ENCODE data around the gene SPTBN2.
"Not testable (repeated sequence)": the region's sequence is repeated elsewhere in the genome, so short reads cannot be mapped to it uniquely, and the experiment has no call there.

Gene SPTBN2

DNA sequence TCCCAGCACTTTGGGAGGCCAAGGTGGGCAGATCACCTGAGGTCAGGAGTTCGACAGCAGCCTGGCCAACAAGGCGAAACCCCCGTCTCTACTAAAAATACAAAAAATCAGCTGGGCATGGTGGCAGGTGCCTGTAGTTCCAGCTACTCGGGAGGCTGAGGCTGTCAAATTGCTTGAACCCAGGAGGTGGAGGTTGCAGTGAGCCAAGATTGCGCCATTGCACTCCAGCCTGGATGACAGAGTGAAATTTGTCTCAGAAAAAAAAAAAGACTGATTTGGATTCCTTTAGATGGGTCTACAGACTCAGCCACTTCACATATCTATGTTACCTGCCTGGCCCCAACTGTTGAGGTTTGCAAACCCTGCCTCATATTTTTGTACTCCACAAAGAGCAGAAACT lies 4.8 kb downstream of the SPTBN2 start:
- not testable (repeated sequence) for DNase-seq (ENCODE audit: low read depth)

DNA sequence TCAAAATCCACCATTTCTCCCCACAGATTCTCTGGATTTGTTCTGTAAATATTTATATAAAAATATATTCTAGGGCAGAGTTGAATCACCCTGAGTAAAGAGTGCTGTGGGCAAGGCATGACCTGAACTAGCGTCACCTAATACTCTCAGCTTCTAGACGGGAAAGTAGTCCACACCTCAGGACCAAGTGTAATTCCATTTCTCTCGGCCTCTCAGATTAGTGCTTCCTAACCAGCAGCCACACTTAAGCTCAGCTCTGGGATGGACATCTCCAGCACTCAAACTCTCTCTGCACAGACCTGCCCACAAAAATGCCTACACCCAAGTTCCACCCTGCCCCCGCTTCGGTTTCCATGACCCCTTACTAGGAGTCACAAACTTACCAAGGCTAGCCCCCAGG lies 5.3 kb downstream of the SPTBN2 start:
- no peak for DNase-seq (ENCODE audit: low read depth)

DNA sequence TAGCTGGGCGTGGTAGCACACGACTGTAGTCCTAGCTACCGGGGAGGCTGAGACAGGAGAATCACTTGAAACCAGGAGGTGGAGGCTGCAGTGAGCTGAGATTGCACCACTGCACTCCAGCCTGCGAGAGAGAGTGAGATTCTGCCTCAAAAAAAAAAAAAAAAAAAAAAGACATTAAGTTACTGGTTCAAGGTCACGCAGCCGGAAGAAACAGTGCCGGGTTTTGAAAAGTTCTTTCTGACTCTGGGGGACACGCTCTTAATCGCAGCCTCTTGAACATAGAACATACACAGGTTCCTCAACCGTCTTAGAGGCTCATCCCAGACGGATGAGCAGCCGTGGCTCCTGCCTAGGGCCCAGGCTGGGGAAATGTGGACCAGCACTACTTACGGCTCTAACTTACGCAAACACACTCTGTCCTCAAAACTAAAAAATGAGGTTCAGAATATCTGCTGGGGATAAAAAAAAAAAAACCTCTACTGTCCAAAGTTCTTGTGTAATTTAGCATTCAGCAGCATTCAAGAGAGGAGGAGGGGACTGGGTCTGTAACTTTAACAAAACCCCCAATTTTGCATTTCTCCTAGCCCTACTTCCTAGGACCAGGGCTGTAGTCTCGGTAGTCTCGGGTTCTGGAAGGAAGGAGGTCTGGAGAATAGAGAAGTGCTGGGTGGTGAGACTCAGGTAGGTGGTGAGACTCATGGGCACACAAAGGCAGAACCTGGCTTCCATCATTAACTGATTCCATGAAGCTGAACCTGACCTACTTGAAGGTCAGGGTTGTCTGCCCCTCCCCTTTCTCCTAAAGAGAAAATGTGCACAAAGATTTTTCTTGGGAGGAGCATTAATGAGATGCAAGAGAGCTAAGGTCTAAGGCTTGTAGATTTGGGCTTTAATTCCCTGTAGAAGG lies 6.0 kb downstream of the SPTBN2 start:
- DNase-seq (ENCODE audit: low read depth) = no peak

DNA sequence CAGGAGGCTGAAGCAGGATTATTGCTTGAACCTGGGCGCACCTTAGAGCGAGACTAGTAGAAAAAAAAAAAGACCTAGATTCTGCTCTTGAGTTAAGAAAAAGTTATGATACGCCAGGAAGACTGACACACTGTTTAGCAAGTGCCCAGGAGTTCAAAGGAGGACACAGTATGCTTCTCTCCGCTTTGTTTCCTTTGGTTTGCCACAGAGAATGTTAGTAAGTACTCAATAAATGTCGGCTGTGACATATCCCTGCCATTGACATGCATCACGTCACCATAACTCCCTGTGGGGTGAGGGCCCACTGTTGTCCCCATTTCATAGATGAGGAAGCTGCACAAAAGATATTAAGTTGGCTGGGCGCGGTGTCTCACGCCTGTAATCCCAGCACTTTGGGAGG lies 7.1 kb downstream of the SPTBN2 start:
- DNase-seq (ENCODE audit: low read depth) = no peak

DNA sequence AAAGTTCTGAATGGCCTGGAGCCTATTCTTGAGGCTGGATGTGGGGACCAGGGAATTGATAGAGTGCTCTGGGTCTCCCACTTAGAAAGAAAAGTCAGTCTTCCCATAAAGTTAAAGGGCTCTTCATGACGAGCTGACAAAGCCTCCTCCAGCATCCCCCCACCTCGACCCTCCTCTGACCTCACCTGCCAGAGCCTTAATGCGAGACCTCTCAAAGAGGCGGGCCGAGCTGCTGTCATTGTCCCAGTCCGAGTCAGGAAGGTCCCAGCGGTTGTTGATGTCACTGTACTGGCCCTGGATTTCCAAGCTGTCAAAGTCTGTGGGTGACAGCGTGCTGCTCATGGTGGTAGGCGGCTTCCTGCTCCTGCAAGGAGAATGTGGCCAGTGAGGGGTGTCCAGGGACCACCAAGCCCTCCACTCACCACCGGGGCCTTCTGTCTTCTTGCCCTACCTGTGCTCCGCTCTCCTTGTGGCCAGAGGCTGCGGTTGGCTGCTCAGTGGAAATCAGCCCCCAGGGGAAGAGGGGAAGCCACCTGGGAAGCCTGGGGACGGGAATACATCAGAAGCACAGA lies 8.0 kb downstream of the SPTBN2 start:
- no peak for DNase-seq (ENCODE audit: low read depth)

DNA sequence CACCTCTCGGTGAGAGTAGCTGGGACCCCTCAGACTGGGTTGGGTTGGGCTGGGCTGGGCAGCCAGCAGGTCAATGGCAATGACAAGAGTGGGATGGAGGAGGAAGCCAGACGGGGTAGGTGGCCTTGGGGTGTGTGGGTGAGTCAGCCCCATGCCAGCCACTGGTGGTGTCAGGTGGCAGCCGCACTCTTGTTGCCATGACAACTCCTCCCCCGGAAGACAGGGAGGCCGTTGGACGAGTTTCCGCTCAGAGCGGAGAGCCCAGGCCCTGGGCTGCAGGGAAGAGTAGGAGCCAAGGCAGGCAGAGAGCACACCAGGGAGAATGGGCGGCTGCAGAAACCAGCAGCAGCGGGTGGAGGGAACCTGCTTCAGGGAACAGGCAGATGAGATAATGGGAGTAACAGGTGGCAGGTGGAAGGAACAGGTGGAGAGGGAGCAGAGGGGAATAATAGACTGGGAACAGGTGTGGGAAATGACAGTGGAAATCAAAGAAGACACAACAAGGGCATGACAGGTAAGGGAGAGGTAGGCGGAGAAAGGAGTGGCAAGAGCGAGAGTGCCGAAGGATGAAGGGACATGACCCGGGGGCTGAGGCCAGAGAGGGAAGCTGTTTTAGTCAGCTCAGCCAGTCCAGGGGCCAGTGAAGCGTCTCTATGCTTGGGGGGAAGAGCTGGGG lies 8.7 kb downstream of the SPTBN2 start:
- DNase-seq (ENCODE audit: low read depth) = peak; percentile 22

DNA sequence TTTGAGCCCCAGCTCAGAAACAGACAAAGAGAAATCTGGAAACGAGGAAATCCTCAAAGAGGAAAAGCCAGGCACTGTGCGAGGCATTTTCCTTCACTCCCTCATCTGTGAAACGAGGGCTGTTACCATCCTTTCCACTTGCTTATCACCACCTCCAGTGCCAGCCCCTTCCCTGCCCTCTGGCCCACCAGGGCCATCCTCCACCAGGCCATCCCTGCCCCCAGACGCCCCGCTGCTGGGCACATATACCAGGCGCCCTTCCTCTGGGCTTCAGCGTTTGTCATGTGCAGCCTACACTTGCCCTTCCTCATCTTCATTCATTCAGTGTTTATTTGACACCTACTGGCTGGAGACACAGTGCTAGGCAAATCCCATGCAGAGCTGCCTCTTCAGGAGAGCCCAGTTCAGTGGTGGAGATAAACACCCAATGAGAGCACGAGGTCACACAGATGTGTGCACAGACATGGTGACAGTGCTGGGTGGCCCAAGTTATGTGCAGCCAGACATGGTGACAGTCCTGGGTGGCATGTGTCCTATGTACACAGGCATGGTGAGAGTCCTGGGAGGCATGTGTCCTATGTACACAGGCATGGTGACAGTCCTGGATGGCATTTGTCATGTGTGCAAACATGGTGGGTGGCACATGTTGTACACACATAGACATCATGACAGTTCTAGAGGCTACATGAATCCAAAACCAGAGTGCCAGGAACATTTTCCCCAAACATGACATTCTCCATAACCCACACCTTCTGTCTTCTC lies 9.7 kb downstream of the SPTBN2 start:
- no peak for DNase-seq (ENCODE audit: low read depth)

DNA sequence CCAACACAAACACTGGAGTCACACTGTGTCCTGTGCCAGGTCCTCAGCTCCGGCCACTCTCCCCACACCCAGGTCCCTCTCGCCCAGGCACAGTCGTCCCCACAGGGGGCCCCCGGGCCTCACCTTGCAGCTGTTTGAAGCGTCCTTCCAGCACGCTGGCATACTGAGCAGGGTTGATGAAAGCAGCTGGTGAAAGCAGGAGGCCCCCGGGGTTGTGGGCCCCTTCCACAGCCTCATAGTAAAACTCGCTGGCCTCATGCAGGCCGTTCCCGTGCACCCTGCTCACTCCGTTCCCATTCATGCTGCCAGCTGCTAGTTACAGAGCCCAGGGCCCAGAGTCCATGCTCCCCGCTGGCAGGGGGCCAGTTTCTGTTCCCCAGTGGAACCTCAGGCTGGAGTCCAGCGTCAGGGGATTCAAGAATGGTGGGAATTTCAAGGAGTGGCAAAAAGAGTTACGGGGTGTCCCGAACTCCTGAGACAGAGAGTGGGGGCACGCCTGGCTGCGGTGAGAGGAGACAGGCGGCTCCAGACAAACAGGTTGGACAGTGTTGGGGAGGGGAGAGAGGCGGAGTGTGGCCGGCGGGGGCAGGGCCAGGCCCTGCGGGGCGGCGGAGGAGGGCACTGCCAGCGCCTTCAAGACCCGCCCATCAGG lies 10.6 kb downstream of the SPTBN2 start:
- no peak for DNase-seq (ENCODE audit: low read depth)

DNA sequence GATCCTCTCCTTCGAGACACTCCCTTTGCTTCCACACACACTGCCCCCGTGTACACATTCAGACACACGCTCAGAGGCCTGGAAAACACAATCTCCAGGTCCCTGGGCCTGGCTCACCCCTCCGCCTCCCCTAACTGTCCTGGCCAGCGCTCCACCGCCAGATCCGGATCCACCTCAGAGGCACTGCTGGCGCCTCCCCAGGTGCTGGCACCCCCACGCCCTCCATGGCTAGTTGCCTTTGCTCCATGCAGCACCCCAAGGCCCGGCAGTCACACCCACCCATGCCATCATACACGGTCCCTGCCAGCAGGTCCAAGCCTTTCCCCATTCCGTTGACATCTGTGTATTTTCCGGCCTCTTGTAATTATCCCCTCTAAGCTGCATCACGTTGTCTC lies 11.1 kb downstream of the SPTBN2 start:
- no peak for DNase-seq (ENCODE audit: low read depth)

DNA sequence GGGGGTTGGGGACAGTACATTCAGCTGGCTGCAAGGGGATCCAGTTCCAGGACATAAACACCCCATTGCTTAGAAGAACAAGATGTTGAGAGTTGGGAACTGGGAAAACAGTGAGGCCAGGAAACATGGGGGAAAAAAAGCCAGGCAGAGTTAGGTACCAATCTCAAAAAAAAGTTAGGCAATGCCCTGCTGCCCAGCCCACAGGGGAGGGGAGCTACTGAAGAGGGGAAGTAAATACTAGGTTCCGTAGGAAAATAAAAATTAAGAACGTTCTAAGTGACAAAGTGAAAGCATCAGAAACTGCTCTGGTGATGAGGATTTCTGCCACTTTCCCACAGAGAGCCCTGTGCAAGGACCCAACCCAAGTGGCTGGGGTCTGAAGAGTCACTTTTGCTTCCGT lies 12.0 kb downstream of the SPTBN2 start:
- no peak for DNase-seq (ENCODE audit: low read depth)

DNA sequence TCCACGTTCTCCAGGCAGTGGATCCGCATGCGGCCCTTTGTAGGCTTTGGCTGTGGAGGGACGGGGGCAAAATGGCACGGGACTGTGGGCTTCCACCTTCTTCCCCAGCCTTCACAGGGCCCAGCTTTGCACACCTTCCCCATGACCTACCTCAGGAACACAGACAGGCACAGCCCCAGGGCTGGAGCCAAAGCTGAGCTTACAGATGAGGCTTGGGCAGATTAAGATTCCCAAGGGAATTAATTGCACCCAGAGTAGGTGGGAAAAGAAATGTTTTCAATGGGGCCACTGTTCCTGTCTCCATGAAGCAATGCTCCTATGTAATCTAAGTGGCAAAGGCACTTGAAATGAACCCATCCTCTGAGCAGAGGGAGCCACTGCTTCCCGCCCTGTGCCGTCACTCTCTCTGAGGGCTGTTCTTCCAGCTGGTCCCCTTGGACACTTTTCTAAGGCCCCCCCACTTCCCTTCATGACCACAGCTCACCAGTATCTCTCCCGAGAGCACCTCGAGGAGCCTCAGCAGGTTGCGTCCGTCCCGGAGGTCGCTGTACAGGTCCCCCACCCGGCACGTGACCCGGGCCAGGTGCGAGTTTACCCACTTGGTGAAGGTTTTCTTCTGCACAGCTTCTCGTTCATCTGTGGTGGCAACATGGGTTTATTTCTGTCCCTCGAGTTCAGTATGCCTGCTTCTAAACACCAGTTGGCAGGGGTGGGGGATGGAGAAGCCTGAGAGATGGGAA lies 13.5 kb downstream of the SPTBN2 start:
- no peak for DNase-seq (ENCODE audit: low read depth)

DNA sequence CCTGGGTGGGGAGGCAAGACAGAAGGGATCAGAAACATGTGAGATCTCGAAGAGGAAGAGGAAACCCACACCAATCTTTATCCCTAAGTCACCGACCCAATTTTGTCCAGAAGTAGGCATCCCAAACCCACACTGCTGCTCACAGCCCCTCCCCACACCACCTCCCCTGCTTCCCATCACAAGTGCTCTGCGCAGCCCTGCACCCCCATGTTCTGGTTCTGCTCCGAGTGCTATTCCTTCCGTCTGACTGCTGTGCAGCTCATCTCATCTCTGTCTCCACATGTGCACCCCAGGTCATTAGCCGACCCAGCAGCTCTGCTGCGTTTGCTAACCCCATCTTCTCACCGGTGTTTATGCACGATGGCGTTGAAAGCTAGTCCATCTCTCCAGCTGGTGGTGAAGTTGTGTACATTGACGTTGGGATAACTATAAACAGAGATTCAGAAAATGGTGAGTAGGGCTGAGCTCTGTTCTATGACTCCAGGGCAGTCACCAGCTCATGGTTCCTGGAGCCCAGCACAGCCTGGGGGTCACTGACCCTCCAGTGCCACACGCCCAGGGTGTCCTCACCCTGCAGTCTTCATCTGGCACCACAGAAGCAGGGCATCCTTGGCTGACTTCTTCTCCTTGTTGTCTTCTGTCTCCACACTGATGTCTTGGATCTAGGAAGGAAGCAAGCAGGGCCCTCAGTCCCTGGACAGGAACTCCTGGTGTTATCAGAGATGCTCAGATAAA lies 15.1 kb downstream of the SPTBN2 start:
- no peak for DNase-seq (ENCODE audit: low read depth)

DNA sequence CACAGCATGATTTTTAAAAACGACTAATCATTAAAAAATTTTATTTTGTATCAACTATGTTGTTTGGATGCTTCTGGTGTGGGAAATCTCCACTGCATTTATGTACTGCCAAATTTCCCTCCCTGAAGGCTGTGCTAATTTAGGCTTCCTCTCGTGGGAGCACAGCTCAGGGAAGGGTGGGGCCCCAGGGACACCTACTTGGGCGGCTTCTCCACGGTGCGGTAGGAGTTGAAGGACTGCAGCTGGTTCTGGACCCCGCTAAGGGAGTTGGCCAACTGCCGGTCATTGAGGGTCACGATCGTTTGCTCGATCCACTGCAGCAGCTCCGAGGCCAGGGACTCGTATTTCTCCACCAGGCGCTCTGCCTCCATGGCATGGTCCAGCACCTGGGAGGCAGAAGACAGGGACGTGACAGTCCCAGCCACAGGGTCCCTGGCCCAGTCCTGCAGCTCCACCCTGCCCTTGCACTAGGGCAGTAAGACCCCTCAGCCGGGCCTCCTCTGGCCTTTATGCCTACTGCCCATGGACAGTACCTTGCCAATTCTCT lies 18.6 kb downstream of the SPTBN2 start:
- no peak for DNase-seq (ENCODE audit: low read depth)

DNA sequence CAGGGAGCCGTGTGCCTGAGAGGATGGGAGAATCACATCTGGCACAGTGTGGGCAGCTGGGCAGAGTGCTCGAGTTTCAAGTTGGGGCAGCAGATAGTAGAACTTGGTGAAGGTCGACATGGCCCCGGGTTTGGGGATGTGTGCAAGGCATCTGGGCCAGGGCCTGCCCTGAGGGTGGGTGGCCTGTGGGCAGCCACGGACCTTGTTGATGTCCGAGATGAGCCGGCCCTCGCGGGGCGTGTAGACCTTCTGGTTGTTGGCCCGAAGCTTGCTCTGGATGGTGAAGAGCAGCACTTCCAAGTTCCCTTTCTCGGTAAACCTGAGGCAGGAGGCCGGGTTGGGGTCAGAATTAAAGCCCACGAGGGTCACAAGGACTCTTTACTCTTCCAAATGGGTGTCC lies 20.3 kb downstream of the SPTBN2 start:
- no peak for DNase-seq (ENCODE audit: low read depth)

DNA sequence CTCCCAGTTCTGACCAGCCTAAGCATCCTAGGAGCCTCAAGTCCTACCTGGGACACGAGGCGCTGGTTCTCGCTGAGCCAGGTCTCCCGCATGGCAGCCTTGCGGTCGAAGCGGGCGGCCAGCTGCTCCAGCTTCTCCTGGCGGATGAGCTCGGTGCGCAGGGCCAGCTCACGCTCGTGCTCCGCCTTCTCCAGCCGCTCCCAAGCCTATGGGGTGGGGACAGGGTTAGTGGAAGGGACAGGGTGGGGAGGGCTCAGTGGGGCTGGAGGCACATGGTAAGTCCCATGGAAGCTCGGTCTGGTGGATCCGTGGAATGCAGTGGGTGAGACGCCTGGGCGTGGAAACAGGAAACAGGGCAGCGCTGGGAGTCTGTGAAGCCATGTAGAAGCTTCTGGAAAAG lies 20.9 kb downstream of the SPTBN2 start:
- DNase-seq (ENCODE audit: low read depth) = no peak

DNA sequence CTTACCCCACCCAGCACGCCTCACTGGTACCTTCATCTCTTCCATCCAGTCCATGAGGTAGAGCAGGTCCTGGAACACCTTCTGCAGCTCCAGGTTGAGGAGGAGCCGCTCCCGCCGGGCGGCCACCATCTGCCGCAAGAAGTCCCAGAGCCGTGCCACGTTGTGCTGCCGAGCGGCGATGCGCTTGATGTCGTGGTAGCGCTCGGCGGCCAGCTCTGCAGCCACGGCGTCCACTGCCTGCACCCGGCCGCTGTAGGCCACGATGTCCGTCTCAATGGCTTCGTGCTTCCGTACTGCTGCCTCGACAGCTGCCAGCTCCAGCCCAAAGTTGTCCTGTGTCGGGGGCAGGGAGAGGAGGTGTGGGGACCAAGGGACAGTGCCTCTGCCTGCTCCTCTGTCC lies 21.5 kb downstream of the SPTBN2 start:
- no peak for DNase-seq (ENCODE audit: low read depth)

DNA sequence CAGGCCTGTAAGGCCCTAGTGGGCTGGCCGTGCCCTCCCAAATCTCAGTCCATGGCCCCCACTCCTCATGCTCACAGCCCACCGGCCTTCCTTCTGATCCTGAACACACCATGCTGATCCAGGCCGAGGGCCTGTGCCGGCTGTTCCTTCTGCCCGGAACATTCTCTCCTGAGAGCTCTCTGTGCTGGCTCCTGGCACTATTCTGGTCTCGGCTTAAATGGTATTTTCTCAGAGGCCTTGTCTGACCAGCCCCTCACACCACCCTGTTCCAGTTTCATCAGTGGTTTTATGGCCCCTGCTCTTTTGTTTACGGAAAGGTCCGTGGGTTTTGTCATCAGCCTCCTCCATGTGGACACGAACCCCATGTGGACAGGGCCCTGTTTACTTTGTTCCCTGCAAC lies 22.0 kb downstream of the SPTBN2 start:
- DNase-seq (ENCODE audit: low read depth) = no peak

DNA sequence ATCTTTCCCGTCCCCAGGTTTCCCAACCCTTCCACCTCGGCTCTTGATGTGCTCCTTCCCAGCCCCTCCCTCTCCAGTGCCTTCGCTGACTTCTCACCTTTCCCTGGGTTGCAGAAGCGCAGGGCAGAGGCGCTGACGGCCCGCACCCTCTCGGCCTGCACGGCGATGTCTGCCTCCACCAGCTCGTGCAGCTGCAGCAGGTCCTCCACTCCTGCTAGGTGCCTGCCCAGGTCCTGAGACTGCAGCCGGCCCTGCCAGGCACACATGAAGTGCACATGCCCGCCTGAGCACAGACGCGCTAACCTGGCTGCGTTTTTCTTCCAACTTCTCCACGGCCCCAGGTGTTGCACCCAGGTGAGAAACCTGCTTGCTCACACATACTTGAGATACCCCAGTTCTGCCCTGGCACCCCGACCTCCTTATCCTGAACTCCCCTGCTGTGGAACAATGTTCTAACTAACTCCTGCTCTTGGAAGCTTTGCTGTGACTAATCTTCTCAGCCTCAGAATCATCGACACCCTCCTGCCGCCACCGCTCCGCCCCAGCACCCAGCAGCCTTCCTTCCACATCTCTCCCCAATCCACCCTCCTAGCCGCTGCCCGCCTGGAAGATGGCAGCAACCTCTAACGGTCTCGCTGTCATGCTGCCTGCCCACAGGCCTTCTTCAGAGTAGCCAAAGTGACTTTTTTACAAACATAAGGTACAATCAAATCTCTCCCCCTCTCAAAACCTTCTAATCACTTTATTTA lies 23.3 kb downstream of the SPTBN2 start:
- no peak for DNase-seq (ENCODE audit: low read depth)

DNA sequence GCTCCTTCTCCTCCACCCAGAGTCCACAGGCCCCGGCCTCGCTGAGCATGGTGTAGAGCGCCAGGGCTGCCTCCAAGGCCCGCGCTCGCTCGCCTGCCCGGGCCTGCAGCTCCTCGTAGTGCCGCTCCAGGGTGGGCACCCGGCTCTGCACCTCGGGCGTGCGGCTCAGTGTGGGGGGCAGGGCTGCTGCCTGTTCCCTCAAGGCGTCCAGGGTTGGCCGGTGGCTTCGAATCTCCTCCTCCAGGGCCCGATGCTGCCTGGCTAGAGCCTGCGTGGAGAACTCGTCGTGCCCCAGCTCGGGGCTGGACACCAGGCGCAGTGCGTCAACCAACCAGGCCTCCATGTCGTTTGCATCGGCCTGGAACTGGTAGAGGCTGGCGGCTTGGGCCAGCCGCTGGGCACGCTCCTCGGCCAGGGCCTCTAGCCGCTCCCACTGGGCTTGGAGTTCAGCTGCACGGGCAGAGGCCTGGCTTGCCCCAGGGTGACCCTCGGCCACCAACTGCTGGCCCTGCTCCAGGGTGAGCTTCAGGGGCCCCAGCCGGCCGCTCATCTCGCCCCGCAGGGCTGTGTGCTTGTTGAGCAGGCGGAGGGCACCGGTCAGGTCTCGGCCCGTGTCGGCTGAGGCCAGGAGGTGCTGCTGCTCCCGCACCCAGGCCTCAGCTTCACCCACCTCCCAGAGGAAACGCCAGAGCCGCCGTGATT lies 24.2 kb downstream of the SPTBN2 start:
- DNase-seq (ENCODE audit: low read depth) = no peak
